ENCODE measurements around the gene TFB1M.

TFB1M gene

DNA sequence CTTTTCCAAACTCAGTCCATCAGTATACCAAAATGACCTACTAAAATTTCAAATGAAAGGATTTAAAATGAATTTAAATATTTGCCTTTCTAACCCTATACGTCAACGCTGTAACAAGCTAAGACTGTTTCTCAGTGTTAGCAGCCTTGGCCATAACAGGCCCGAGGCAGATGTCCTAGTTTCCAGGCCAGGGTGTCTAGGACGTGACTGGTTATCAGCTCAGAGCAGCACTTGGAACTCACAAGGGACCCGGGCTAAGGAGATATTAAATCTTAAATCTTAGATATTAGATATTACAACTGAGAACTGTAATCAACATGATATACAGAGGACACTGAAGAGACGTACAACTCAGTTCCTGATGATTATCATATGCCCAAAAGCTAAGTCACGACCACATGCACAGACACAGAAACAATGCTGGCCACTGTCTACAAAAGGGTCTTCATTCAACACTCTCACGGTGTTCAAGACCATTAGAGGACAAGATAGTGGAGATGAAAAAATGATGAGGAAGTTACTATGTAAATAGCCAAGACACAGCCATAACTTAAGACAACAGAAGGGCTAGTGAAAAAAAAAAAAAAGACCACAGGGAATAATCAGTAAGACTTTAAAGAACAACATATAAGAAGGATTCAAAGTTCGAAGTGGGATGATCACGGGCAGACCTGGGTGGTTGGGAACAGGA is 50.8 kb downstream of the TFB1M start, which contains the start of gene CLDN20:
CLDN20 (plus strand) TSS at position 641 of the 691 bp plus-strand sequence. CDS start 11,707 bp downstream, outside the sequence.
- DNase-seq (ENCODE audit: low read depth in 2 of 2): no peak

DNA sequence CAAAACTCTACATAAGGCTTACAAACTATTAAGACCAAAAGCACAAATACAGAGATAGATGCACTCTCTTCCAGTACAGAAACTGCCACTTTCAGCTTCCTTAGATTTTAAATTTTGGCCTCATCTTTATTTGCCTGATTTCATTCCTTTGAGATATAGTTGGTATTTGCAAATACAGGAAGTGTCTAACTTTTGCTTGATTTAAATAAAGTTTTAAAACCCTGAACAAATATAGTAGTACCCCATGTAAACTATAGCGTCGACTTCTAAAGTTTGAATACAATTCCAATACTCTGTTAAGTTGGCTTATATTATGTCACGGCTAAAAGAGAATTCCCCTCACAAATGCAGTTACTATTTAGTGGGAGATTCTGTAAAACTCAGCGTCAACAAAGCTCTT is 51.6 kb downstream of the TFB1M start:
- no peak for DNase-seq (ENCODE audit: low read depth in 2 of 2)

DNA sequence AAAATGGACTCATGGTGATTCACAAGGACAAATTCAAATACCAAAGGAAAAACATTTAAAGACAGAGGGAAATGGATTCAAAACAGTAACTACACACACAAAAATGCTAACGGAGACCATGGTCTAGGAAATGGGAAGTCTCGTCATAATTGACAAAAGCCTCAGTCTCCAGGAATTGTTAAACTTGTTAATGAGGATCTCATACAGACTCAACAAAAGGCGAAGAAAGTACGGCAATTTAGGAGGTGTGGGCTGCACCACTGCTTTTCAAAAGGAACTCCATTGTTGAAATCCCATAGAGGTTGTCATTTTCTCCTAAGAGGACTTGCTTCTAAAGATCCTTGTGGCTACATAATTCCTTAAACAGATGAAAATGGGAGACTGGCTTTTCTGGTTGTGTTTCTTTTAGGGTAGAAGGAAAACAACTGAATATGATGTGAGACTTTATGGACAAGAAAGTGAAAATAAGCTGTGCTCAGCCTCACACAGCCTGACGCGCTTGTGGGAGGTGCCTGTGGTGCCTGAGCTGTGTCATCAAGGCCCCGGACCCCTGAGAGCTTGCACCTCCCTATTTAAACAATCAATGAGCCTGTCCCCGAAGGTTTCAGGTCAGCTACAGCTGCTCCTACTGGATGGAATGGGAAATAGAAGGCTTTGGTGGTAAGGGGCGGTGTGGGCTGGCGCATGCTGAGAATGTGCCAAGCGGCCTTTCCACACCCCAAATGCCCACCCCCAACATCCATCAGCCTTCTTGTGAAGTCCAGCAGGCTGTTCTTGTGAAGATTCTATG is 53.0 kb downstream of the TFB1M start:
- no peak for DNase-seq (ENCODE audit: low read depth in 2 of 2)

DNA sequence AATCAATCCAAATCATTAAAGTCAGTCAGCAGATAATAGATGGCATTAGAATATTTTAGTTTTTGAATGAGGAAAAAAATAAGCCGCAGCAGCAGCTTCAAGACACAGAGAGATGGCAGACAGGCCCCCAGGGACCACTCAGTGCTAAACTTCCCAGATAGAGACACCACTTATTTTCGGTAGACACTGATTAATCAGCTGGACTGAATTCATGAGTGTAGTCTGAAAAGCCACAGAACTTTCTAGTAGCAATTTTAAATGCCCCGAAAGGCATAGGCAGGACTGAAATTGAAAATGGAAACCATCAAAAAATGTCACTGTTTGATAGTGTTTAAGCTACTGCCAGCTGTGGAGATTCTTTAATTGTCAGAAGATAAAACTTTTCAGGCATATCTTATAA is 53.6 kb downstream of the TFB1M start:
- no peak for DNase-seq (ENCODE audit: low read depth in 2 of 2)

DNA sequence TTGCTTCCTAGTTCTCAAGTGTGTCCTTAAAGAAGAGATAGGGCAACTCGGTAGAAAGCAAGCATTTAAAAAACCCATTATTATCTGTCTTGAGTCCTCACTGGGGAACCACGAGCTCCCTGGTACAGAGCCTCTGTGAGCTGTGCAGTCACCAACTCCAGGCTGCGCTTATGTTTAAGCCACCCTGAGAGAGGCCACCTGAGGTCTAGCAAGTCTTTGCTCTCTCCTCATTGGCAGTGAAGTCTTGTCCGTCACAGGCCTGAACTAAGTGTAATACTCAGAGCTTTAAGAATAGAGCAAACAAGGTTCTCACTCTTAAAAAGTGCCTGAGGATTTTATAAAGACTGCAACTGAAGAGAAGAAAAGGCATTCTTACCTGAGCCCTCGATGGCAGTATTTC is 54.4 kb downstream of the TFB1M start:
- no peak for DNase-seq (ENCODE audit: low read depth in 2 of 2)

DNA sequence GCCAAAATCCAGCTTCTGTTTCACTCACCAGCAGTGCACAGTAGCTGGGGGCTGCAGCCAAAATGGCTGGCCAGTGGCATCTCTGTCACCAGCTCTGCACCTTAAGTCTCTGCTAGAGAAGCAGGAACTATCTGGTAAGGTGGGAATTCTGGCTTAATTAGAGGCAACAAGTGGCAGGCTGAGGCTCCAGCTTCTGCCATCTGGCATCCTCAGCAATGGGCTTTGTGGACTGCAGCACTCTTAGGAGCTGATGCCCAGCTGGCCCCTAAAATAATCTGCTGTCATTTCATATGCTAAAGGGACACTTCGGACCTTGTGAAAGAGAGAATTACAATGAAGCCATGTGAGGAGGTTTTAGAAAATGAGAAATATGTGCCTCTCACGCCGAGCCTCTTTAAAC is 55.1 kb downstream of the TFB1M start:
- no peak for DNase-seq (ENCODE audit: low read depth in 2 of 2)

DNA sequence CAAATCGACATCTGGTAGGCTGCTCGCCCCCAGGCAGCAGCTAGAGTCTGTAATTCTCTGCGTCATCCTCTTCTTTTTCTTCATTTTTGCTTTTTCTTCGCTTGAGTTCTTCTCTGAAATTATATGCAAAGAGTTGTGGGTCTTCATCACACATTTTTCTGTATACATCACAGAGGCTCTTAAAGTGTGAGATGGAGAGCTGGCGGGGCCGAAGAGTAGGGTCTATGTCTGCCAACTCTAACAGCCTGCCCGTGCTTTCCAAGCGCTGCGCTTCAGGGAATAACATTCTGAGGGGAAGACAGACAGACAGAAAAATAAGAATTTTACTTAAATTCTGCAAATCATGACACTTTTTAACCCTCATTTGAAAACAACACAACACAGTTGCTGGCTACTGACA is 56.5 kb downstream of the TFB1M start:
- no peak for DNase-seq (ENCODE audit: low read depth in 2 of 2)

DNA sequence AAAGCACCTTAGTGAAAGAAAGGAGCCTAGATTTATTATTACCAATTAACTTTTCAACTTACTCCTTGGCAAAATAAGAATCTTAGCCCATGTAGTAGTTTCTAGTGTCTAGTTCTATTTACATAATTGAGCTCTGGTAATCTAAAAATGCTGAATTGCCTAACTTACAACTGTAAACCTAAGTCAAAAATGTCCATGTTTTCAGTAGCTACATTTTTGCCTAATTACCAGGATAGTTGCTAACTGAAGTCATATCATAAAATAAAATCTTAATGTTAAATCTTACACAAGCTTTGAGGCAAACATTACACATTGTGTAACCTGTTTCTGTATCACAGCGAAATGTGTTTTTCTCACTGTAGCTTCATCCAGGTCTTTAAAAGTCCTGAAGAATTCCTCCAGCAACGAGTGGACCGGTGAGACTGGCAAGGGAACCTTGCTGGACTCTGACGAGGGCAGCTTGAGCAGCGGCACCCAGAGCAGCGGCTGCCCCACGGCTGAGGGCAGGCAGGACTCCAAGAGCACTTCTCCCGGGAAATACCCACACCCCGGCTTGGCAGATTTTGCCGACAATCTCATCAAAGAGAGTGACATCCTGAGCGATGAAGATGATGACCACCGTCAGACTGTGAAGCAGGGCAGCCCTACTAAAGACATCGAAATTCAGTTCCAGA is 58.0 kb downstream of the TFB1M start:
- DNase-seq (ENCODE audit: low read depth in 2 of 2): no peak

DNA sequence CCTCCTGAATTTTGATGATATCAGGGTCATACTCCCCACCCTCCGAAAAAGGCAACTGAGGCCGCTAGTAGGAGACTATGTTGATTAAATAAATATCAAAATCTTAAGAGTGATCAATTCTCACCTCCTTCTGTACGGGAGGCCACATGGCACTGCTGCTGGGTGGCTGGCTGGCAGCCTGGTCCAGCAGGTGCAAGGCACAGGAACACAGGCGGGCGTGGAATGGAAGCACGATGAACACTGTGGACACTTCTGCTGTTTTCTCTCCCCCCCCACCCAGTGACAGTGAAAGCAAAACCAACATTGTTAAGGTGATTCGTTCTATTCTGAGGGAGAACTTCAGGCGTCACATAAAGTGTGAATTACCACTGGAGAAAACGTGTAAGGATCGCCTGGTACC is 60.1 kb downstream of the TFB1M start:
- no peak for DNase-seq (ENCODE audit: low read depth in 2 of 2)

DNA sequence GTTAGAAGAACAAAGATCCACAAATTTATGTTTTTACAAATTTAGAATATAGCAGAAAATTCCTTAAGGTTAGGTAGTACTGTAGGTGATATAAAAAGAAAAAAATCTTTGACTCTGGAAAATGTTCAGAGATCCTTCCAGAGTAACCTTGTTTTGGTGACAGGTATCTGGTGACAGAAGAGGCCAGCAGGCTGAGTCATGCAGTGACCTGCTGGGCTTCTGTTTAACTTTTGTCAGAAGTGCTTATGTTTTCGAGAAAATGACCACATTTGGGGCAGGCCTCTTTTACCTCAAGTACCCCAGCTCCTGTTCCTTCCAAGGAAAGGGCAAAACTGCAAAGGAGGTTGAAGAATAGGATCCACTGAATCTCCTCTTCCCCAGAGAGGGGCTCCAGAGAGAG is 60.9 kb downstream of the TFB1M start:
- no peak for DNase-seq (ENCODE audit: low read depth in 2 of 2)

DNA sequence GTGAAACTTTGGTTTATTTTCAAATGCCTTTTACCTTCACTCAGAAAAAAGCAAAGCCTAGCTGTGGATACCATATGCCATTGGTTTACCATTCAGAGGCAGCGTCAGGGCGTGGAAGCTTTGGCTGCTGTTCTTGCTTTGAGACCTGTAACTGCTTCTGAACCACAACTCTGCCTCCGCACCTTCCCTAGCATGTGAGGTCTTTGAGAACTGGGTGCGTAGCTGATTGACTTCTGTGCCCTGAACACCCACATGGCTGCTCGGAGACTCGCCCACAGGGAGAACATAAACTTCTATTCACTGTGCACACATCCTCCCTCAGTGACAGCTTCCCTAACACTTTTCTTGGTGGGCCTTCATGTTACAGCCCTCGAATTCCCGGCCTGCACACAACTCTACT is 61.7 kb downstream of the TFB1M start:
- DNase-seq (ENCODE audit: low read depth in 2 of 2): no peak

DNA sequence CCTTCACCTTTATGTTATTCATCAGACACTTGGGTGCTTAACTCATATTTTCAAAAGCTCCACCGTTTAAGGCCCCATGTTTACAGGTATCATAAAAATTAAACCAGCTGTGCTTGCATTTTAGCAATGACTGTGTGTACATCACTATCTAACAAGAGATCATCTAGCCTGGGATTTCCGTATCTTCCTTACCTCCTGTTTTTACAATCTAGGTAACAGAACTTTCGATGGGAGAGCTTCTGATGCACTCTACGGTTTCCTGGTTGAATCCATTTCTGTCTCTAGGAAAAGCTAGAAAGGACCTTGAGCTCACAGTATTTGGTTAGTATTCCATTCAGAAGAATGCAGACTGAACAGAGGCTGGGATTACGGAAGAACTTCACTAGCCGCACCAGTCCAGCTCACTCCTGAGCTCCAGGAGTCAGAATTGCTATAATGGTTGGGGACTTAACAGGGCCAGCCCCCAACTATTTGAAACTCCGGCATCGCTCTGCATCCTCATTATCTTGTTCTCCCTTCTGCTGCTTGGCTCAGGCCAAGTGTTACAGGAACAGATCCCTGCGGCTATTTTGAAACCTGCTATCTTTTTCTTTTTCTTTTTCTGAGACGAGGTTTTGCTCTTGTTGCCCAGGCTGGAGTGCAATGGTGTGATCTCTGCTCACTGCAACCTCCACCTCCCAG is 63.4 kb downstream of the TFB1M start:
- no peak for DNase-seq (ENCODE audit: low read depth in 2 of 2)

DNA sequence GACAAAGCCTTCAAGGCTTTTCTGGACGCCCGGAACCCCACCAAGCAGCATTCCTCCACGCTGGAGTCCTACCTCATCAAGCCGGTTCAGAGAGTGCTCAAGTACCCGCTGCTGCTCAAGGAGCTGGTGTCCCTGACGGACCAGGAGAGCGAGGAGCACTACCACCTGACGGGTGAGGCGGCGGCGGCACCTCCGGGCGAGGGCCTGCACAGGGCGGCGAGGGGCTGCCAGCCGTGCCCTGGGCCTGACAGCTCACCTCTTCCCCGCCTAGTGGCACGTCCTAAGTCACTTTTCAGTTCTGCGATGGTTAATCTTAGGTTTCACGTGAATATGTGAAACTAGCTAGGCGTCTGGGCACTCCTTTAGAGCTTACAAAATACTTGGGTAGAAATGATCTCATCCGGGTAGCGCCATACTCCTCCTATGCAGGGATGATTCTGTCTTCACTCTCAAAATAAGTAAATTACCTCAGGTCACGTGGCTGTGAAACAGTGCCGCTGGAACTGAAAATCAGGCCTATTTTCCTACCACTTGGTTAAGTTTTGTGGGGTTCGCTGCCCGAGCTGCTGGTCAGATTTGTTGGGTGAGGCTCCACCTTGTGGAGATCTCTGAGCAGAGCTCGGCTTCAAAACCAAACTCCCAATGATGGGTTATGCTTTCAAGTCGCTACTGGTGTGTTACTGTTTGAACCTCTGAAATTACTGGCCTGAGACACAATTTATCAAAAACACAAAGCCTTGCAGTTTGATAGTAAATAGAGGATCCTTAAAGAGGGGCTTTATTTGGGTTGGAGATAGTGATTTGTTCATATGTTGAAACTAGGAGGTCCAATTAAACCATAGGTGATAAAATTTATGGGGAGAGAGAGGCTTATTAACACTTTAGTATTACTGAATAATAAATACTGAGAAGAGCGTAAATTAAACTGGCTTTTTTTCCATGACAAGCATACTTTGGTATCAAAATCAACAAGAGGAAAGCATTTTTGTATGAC is 66.0 kb downstream of the TFB1M start:
- DNase-seq (ENCODE audit: low read depth in 2 of 2): no peak

DNA sequence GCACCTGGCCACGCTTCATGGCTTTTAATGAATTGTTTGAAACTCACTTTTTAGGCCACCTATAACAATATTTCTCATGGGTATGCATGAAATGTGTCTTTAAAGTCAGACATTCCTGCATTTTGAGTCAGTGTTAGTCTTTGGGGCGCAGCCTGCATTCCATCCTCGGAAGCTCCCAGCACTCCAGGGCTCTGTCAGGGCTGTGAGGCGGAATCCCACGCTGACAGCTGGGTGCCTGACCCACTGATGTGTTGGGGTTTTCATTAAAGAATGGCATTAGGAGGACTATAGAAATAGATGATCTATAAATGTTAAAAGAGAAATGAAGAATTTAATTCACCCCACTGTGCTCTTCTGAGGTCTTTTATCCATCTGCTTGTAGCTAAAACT is 66.7 kb downstream of the TFB1M start:
- no peak for DNase-seq (ENCODE audit: low read depth in 2 of 2)

DNA sequence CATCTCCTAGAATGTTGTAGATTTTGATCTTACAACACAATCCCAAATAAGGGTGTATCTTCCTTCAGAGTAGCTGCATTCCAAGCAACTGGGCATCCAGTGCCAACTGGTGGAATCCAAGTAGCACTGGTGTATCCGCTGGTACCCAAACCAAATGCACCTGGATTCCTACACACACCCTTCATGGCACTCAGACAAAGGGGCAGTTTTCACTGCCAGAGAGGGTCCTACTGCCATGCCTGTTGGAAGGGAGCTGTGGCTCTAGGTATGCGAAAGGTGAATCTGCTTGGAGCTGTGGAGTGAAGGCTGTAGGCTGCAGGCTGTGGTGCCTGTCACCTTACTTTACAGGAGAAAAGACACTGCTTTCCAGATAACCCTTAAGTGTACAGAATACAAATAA is 67.5 kb downstream of the TFB1M start:
- no peak for DNase-seq (ENCODE audit: low read depth in 2 of 2)

DNA sequence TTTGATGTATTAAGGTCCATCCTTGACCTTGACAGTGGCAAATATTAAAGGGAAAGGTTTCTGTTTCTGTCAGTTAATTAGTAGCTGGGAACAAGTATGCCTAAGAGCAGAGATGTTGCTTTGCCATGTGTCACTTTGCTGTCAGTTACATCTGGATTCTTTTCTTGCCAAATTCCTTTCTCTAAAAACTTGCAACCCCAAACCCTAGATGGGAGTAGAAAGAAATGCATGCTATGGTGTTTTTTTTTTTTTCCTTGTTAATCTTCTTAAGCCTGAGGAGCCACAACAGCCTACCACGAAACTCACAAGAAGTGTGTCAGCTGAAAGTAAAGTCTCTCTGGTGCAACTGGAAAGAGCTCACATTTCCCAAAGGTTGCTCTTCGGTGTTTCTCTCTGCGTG is 68.5 kb downstream of the TFB1M start:
- no peak for DNase-seq (ENCODE audit: low read depth in 2 of 2)

DNA sequence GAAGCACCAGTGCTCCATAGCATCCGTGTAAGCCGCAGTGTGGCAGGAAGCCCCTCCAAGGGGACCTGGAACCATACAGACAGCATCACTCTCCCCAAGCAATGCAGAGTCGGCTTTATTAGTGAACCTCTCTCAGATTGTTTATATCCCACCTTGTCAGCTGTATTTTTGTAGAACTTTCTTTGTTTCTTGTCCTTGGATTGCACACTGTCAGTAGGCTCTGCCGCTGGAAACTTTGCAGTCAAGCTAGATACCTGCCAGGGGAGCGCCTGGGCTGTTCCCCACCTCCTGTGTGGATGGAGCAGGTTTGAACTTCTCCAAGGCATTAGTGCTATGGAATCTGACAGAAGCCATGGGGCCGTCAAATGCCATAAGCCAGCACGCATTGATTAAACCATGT is 69.1 kb downstream of the TFB1M start:
- no peak for DNase-seq (ENCODE audit: low read depth in 2 of 2)

DNA sequence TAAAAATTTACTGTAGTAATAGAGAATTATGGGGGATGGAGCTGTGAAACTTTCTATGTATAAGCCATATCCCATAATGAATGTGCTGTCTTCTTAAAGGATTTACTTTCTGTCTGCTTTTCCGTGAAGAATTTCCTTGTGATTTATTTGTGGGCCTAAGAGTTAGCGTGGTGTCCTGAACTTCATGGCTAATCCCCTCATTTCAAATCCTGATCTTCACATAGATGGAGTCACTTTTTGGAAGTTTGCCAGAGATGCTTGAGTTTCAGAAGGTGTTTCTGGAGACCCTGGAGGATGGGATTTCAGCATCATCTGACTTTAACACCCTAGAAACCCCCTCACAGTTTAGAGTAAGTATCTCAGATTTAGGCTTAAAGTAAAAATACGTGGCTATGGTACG is 69.8 kb downstream of the TFB1M start:
- no peak for DNase-seq (ENCODE audit: low read depth in 2 of 2)

DNA sequence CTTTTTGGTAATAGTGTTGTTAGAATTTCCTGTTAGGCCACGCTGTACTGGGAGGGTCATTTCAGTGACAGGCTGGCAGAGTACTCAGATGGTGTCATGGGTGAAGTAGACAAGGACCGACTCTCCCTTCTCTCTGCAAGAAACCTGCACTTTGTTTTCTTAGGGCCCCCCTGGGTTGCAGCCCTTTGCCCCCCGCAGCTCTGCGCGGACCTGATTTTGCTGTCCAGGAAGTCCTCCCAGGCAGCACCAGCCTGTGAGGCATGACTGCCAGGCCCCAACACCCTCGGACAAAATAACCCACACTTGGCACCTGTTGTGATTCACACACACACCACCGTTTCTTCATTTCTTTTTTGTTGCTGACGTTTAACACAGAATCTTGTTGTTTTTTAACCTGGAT is 72.3 kb downstream of the TFB1M start:
- no peak for DNase-seq (ENCODE audit: low read depth in 2 of 2)

DNA sequence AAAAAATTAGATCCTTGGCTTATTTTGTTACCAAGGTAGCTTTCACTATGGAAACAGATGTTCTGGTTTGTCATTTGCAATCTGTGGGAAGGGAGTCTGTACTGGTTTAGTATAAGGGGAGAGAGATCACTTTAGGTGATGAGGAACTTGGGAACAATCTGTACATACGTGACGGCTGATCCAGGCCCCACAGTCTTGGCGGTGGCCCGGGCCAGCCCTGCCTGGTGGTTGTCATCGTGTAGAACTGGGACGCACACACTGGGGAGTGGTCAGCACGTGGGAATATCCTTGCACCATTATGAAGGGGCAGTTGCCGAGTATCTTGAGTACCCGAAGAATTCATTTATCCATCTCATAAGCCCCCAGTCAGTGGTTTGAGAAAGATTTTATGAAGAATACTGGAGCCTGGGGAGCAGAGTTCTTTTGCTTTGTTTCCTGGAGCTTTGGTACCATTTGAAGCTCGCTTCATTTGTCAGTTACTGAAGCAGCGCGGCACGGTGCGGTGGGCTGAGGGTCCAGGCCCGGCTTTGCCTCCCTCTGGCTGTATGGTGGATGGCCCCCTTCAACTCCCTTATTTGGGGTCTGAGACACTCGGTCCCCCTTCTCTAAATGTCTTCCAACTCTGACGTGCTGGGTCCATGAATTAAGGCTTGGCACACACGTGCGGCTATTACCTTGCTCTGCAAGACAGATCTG is 73.2 kb downstream of the TFB1M start:
- DNase-seq (ENCODE audit: low read depth in 2 of 2): no peak

DNA sequence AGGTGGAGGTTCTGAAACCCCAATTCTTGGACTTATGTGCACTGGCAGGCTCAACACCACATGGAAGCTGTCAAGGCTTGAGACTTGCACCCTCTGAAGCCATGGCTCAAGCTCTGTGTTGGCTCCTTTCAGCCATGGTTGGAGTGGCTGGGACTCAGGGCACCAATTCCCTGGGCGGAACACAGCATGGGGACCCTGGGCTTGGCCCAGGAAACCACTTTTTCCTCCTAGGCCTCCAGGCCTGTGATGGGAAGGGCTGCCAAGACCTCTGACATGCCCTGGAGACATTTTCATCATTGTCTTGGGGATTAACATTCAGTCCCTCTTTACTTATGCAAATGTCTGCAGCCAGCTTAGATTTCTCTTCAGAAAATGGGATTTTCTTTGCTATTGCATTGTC is 76.7 kb downstream of the TFB1M start:
- DNase-seq (ENCODE audit: low read depth in 2 of 2): no peak
